Sigmoid colon (tissue), 7 donors: ENCODE data around the gene AKIP1. TPM values are rescaled to one million over a fixed set of nuclear protein-coding genes. Genes with fewer than 3 reads are reported as not detected.

ENCODE experiments used
- DNase-seq: peaks from one replicate; pipeline ENCODE4 v3.0.0-alpha.2; 2019
- H3K27ac ChIP-seq, 4 donors: fragments of 200-600 bp; sonication (generic); one replicate each; pipeline ENCODE4 v1.5.1; 2016 to 2019; ENCODE audit warnings: mild to moderate bottlenecking in 1 of 4
- H3K27me3 ChIP-seq, 3 donors: fragments of 200-600 bp; sonication (generic); one replicate each; pipeline ENCODE4 v1.5.1; 2019; ENCODE audit warnings: mild to moderate bottlenecking in 1 of 3
- H3K36me3 ChIP-seq, 4 donors: fragments of 200-600 bp; sonication (generic); one replicate each; pipeline ENCODE4 v1.5.1; 2016 to 2019
- H3K4me1 ChIP-seq, 4 donors: fragments of 200-600 bp; sonication (generic); one replicate each; pipeline ENCODE4 v1.5.1; 2017 to 2019
- H3K4me3 ChIP-seq, 4 donors: fragments of 200-600 bp; sonication (generic); one replicate each; pipeline ENCODE4 v1.5.1; 2017 to 2019; ENCODE audit warnings: mild to moderate bottlenecking in 2 of 4, moderate library complexity in 1 of 4
- H3K9me3 ChIP-seq, 4 donors: fragments of 200-600 bp in 3 of 4; sonication (generic) in 3 of 4; one replicate each; pipeline versions ENCODE4 v1.5.1 to v1.6.1; 2013 to 2019
- EP300 ChIP-seq, 4 donors: sonication (generic); formaldehyde crosslinking; IDR thresholded peaks; one replicate each; pipeline ENCODE4 v1.6.1; 2017; ENCODE audit warnings: antibody characterized with exemption in 4 of 4
- POLR2A ChIP-seq, 2 donors: fragments of 450-650 bp; IDR thresholded peaks; one replicate each; pipeline ENCODE4 v1.6.1; 2016; ENCODE audit warnings: antibody characterized with exemption in 2 of 2, mild to moderate bottlenecking in 2 of 2, moderate library complexity in 2 of 2
- POLR2AphosphoS5 ChIP-seq, 4 donors: sonication (generic); formaldehyde crosslinking; IDR thresholded peaks; one replicate each; pipeline ENCODE4 v1.6.1; 2017; ENCODE audit warnings: antibody characterized with exemption in 4 of 4
- WGBS, 2 donors: extraction: QIAGEN DNeasy Blood & Tissue Kit; methylation state at CpG; one replicate each; pipeline ENCODE4 v1.1.7; 2013; 5-methylcytosine and 5-hydroxymethylcytosine counted together
- intact Hi-C: fragments of 100-400 bp; cut with DNase I; formaldehyde crosslinking; loops from one replicate; pipeline ENCODE4 v1.15.1; 2023
- polyA plus RNA-seq, 3 donors: library from polyadenylated mRNA; stranded (reverse); fragments of 200-250 nt; gene quantifications; one replicate each; pipeline ENCODE4 v1.2.3, GENCODE V29; 2013
- total RNA-seq, 4 donors: library from RNA; depleted of rRNA; stranded (reverse); fragments of >200 nt; gene quantifications; one replicate each; pipeline ENCODE4 v1.1.0, GENCODE V29; 2016
- TF ChIP-seq, protein P1 (sequence below), 4 experiments: fragments of 450-650 bp in 3 of 4; fragments of 200-600 bp in 1 of 4; IDR thresholded peaks; one replicate each; pipeline ENCODE4 v1.5.1; 2016 to 2019; ENCODE audit warnings: antibody characterized with exemption in 4 of 4, mild to moderate bottlenecking in 3 of 4, moderate library complexity in 2 of 4
- donor health status: healthy with polysubstance abuse.
- donor health status: Bipolar disorder and iron deficiency.
- donor health status: healthy.

AKIP1 gene
- total and polyA plus RNA-seq, 7 donors: 18.0 to 33.2 (median 21.6) TPM

DNA sequence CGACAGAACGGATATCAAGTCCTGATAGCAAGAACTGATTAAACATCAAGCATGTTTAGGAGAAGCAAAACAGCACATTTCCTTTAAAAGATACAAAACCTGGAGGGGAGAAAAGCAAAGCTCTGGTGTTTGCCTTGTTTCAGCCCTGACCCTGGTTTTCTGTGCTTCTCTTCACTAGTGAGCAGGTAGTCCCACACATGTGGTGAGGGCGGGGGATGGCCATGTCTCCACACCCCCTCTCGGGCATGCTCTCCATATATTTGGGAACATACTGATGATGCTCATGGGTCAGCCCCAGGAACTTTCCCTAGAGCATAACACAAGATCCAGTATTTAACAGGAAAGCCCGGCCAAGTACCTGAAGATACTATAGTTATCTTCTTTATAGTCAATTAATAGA, 11.7 kb downstream of the AKIP1 start:
- H3K27ac ChIP-seq: no peak overlapping the region
- peaks cover 0 to 11% (median 8%) of the 10 kb centered on the region in 4 donors for H3K4me1 ChIP-seq
- whole genome bisulfite sequencing, 2 donors: 94% methylated on average over 5 of the region's 5 CpGs
- H3K27me3 ChIP-seq: no peaks in the 10 kb centered on the region
- DNase-seq: no peak
- TF ChIP-seq, protein P1, sequence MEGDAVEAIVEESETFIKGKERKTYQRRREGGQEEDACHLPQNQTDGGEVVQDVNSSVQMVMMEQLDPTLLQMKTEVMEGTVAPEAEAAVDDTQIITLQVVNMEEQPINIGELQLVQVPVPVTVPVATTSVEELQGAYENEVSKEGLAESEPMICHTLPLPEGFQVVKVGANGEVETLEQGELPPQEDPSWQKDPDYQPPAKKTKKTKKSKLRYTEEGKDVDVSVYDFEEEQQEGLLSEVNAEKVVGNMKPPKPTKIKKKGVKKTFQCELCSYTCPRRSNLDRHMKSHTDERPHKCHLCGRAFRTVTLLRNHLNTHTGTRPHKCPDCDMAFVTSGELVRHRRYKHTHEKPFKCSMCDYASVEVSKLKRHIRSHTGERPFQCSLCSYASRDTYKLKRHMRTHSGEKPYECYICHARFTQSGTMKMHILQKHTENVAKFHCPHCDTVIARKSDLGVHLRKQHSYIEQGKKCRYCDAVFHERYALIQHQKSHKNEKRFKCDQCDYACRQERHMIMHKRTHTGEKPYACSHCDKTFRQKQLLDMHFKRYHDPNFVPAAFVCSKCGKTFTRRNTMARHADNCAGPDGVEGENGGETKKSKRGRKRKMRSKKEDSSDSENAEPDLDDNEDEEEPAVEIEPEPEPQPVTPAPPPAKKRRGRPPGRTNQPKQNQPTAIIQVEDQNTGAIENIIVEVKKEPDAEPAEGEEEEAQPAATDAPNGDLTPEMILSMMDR (IDR thresholded peaks at IDR 0.05): no peak
- TF ChIP-seq POLR2AphosphoS5 (IDR thresholded peaks at IDR 0.05) (no peak), EP300 (IDR thresholded peaks at IDR 0.05) (no peak), POLR2A (IDR thresholded peaks at IDR 0.05) (no peak)
- intact Hi-C loops: no loop called here
- H3K9me3 ChIP-seq: no peaks in the 10 kb centered on the region
- no peak overlapping the region for H3K4me3 ChIP-seq
- H3K36me3 ChIP-seq: peaks cover 0 to 61% (median 28%) of the 10 kb centered on the region in 4 donors

- no peaks in the 10 kb centered on the region for H3K4me1 ChIP-seq
- no peaks in the 10 kb centered on the region for H3K27me3 ChIP-seq
- no peak overlapping the region for H3K27ac ChIP-seq
- DNase-seq: no peak
- peaks cover 0 to 38% (median 9%) of the 10 kb centered on the region in 4 donors for H3K36me3 ChIP-seq
- intact Hi-C loops: no loop called here
- TF ChIP-seq POLR2AphosphoS5 (IDR thresholded peaks at IDR 0.05): no peak
- TF ChIP-seq, protein P1 (IDR thresholded peaks at IDR 0.05): no peak
- TF ChIP-seq POLR2A (IDR thresholded peaks at IDR 0.05): no peak
- no peak for TF ChIP-seq EP300 (IDR thresholded peaks at IDR 0.05)
- 93 to 95% methylated on average over 5 of the region's 5 CpGs for WGBS, 2 donors
- no peaks in the 10 kb centered on the region for H3K9me3 ChIP-seq
- no peak overlapping the region for H3K4me3 ChIP-seq
Measured at GRCh38 chr11:8925711-8926110, 14.7 kb downstream of the AKIP1 start.

- H3K4me1 ChIP-seq: no peaks in the 10 kb centered on the region
- TF ChIP-seq EP300 (IDR thresholded peaks at IDR 0.05) (no peak), POLR2A (IDR thresholded peaks at IDR 0.05) (no peak), POLR2AphosphoS5 (IDR thresholded peaks at IDR 0.05) (no peak)
- TF ChIP-seq, protein P1 (IDR thresholded peaks at IDR 0.05): no peak
- DNase-seq: no peak
- no peak overlapping the region for H3K27ac ChIP-seq
- peaks cover 0 to 33% (median 4%) of the 10 kb centered on the region in 4 donors for H3K36me3 ChIP-seq
- WGBS, 2 donors: 86 to 95% methylated on average over 5 of the region's 5 CpGs
- H3K4me3 ChIP-seq: no peak overlapping the region
- intact Hi-C loops: no loop called here
- no peaks in the 10 kb centered on the region for H3K9me3 ChIP-seq
- H3K27me3 ChIP-seq: no peaks in the 10 kb centered on the region
Measured at GRCh38 chr11:8926236-8926635, 15.2 kb downstream of the AKIP1 start.

DNA sequence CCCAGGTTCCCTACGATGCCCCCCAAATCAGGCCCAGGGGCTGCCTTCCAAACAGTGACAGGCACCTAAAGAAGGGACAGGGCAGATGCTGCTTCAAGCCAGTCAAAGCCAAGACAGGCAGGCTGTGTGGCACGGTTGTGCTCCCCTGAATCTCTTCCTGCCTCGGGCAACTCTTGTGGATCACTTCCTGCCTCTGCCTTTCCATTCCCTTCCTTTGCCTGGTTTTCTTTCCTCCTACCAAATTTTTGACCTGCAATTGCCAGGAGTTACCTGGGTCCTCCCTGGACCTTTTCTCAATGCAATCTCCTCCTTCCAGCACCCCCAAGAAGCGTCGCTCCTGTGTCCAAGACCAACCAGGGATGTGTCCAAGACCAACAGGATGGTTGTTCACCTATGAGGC, 16.2 kb downstream of the AKIP1 start:
- DNase-seq: no peak
- H3K4me3 ChIP-seq: no peak overlapping the region
- TF ChIP-seq POLR2A (IDR thresholded peaks at IDR 0.05) (no peak), POLR2AphosphoS5 (IDR thresholded peaks at IDR 0.05) (no peak), EP300 (IDR thresholded peaks at IDR 0.05) (no peak)
- TF ChIP-seq, protein P1 (IDR thresholded peaks at IDR 0.05): no peak
- H3K27ac ChIP-seq: no peak overlapping the region
- intact Hi-C loops: no loop called here
- H3K9me3 ChIP-seq: no peaks in the 10 kb centered on the region
- H3K4me1 ChIP-seq: no peaks in the 10 kb centered on the region
- peaks cover 0 to 23% (median 4%) of the 10 kb centered on the region in 4 donors for H3K36me3 ChIP-seq
- H3K27me3 ChIP-seq: no peaks in the 10 kb centered on the region
- 89 to 93% methylated on average over 5 of the region's 5 CpGs for WGBS, 2 donors

DNA sequence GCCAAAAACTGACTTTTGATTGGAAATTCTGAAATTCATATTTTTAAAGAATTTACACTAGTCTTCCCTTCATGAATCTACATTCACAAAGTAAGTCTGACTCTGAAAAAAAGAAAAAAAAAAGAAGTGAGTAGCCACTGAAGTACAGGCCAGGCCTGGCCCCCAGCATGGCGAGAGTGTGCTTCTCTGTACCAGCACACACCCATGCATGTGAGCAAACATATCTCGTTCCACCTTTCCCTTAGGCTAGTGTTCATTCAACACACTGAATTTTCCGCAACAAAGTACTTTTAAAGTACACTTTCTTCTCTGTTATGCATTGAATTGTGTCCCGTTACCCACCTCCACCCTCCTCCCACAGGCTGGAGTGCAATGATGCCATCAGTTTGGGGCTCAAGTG, 17.2 kb downstream of the AKIP1 start:
- no peaks in the 10 kb centered on the region for H3K27me3 ChIP-seq
- H3K27ac ChIP-seq: no peak overlapping the region
- DNase-seq: no peak
- peaks cover 0 to 13% (median under 1%) of the 10 kb centered on the region in 4 donors for H3K36me3 ChIP-seq
- no peak for TF ChIP-seq POLR2A (IDR thresholded peaks at IDR 0.05)
- no peak for TF ChIP-seq POLR2AphosphoS5 (IDR thresholded peaks at IDR 0.05)
- TF ChIP-seq EP300 (IDR thresholded peaks at IDR 0.05): no peak
- TF ChIP-seq, protein P1 (IDR thresholded peaks at IDR 0.05): no peak
- H3K9me3 ChIP-seq: no peaks in the 10 kb centered on the region
- intact Hi-C loops: no loop called here
- 87 to 92% methylated on average over 4 of the region's 4 CpGs for WGBS, 2 donors
- no peaks in the 10 kb centered on the region for H3K4me1 ChIP-seq
- no peak overlapping the region for H3K4me3 ChIP-seq
